ENCODE results near the gene TBC1D2B.

Gene TBC1D2B

GRCh38 chr15:78110916-78111475 is 33.5 kb upstream of the TBC1D2B start:
- no peaks in the 10 kb centered on the region for H3K27me3 ChIP-seq (ENCODE audit: control insufficient read depth, insufficient read depth, low read length)
- no peak overlapping the region for H3K4me3 ChIP-seq (ENCODE audit: low read depth, low read length)
- H3K27ac ChIP-seq, result no peak overlapping the region

GRCh38 chr15:78110096-78110495 is 32.6 kb upstream of the TBC1D2B start:
- no peak for TF ChIP-seq CTCF (IDR thresholded peaks at IDR 0.05)
- H3K4me1 ChIP-seq, result no peaks in the 10 kb centered on the region
- no peak overlapping the region for H3K4me2 ChIP-seq (ENCODE audit: low read length)
- no peaks in the 10 kb centered on the region for H3K36me3 ChIP-seq (ENCODE audit: control insufficient read depth, insufficient read depth, low read length)
- H2AFZ ChIP-seq, result no peak overlapping the region
- H3K9me3 ChIP-seq (ENCODE audit: control insufficient read depth, low read length), result no peaks in the 10 kb centered on the region
- no peaks in the 10 kb centered on the region for H3K79me2 ChIP-seq
- H3K27ac ChIP-seq, result no peak overlapping the region
- H3K9ac ChIP-seq, result no peak overlapping the region
- no peaks in the 10 kb centered on the region for H3K27me3 ChIP-seq (ENCODE audit: control insufficient read depth, insufficient read depth, low read length)
- no peak overlapping the region for H3K4me3 ChIP-seq (ENCODE audit: low read depth, low read length)

More at GRCh38 chr15:78110916-78111475, 33.5 kb upstream of the TBC1D2B start:
- no peak for TF ChIP-seq CTCF (IDR thresholded peaks at IDR 0.05)
- H3K9ac ChIP-seq, result no peak overlapping the region
- H3K9me3 ChIP-seq (ENCODE audit: control insufficient read depth, low read length), result no peaks in the 10 kb centered on the region
- no peaks in the 10 kb centered on the region for H3K79me2 ChIP-seq
- no peaks in the 10 kb centered on the region for H3K36me3 ChIP-seq (ENCODE audit: control insufficient read depth, insufficient read depth, low read length)
- no peak overlapping the region for H2AFZ ChIP-seq
- no peaks in the 10 kb centered on the region for H3K4me1 ChIP-seq
- no peak overlapping the region for H3K4me2 ChIP-seq (ENCODE audit: low read length)

- Histone ChIP-seq H3K79me2 (no peaks in the 10 kb centered on the region), H3K9ac (no peak overlapping the region), H3K4me3 (ENCODE audit: low read depth, low read length) (no peak overlapping the region), H3K4me1 (no peaks in the 10 kb centered on the region), H3K27me3 (ENCODE audit: control insufficient read depth, insufficient read depth, low read length) (no peaks in the 10 kb centered on the region), H3K4me2 (ENCODE audit: low read length) (no peak overlapping the region), H3K36me3 (ENCODE audit: control insufficient read depth, insufficient read depth, low read length) (no peaks in the 10 kb centered on the region), H3K27ac (no peak overlapping the region), H3K9me3 (ENCODE audit: control insufficient read depth, low read length) (no peaks in the 10 kb centered on the region), H2AFZ (no peak overlapping the region)
- TF ChIP-seq CTCF (IDR thresholded peaks at IDR 0.05), result no peak
Measured at GRCh38 chr15:78109156-78109555, 31.6 kb upstream of the TBC1D2B start.

DNA sequence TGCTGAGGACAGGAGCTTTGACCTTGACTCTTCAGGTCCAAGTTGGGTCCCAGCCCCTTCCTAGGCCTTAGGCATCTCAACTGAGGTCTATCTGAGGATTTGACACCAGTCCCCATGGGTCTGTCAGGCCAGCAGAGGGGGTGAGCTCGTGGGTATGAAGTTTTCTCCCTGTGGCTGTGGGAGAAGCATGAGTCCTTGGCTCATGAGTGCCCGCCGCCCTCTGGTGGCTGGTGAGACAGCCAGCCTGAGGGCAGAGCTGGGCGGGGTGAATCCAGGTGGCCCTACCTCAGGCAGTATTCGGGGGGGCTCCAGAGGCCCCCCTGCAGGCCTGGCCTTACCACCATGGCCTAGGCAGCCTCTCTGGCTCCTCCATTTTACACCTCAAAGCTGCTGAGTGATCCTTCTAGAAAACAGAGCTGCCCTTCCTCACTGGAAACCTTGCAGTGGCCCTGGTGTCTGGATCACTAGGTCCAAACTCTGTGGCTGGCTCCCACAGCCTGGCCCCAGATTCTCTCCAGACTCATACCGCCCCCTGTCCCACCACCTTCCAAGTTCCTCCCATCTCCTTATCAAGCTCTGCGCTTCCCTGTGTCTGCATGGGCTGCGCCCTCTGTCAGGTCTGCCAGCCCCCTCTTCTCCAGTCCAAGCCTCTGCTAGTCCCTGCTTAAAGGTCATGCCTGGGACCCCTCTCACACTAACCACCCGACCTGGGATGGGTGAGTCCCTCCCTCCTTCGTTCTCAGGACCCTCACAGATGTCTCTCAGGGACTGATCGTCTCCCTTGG is 31.0 kb upstream of the TBC1D2B start:
- TF ChIP-seq CTCF (IDR thresholded peaks at IDR 0.05), result peak; percentile 87
- Histone ChIP-seq H3K9me3 (ENCODE audit: control insufficient read depth, low read length) (no peaks in the 10 kb centered on the region), H3K4me2 (ENCODE audit: low read length) (no peak overlapping the region), H3K27ac (no peak overlapping the region), H3K4me3 (ENCODE audit: low read depth, low read length) (no peak overlapping the region), H2AFZ (no peak overlapping the region), H3K4me1 (no peaks in the 10 kb centered on the region), H3K79me2 (no peaks in the 10 kb centered on the region), H3K36me3 (ENCODE audit: control insufficient read depth, insufficient read depth, low read length) (no peaks in the 10 kb centered on the region), H3K9ac (no peak overlapping the region), H3K27me3 (ENCODE audit: control insufficient read depth, insufficient read depth, low read length) (no peaks in the 10 kb centered on the region)

- no peaks in the 10 kb centered on the region for H3K27me3 ChIP-seq (ENCODE audit: control insufficient read depth, insufficient read depth, low read length)
- H3K4me3 ChIP-seq (ENCODE audit: low read depth, low read length), result no peak overlapping the region
- no peak overlapping the region for H3K9ac ChIP-seq
- H3K79me2 ChIP-seq, result no peaks in the 10 kb centered on the region
- no peaks in the 10 kb centered on the region for H3K4me1 ChIP-seq
- TF ChIP-seq CTCF (IDR thresholded peaks at IDR 0.05), result no peak
- H3K36me3 ChIP-seq (ENCODE audit: control insufficient read depth, insufficient read depth, low read length), result no peaks in the 10 kb centered on the region
- no peak overlapping the region for H3K27ac ChIP-seq
- no peak overlapping the region for H2AFZ ChIP-seq
- no peak overlapping the region for H3K4me2 ChIP-seq (ENCODE audit: low read length)
- H3K9me3 ChIP-seq (ENCODE audit: control insufficient read depth, low read length), result no peaks in the 10 kb centered on the region
Measured at GRCh38 chr15:78107471-78107870, 30.0 kb upstream of the TBC1D2B start.
